Breast epithelium (tissue), 4 donors: ENCODE measurements around the gene UBL4B. TPM values are rescaled to one million over a fixed set of nuclear protein-coding genes. Genes with fewer than 3 reads are reported as not detected.

ENCODE experiments used
- DNase-seq, 2 donors: peaks; one replicate each; pipeline ENCODE4 v3.0.0-alpha.2; 2019; ENCODE audit warnings: low spot score in 2 of 2
- H3K27ac ChIP-seq, 2 donors: fragments of 200-600 bp; sonication (generic) in 1 of 2; one replicate each; pipeline ENCODE4 v1.5.1; 2016 to 2019; ENCODE audit warnings: mild to moderate bottlenecking in 1 of 2
- H3K27me3 ChIP-seq, 2 donors: fragments of 200-600 bp; sonication (generic) in 1 of 2; one replicate each; pipeline versions ENCODE4 v1.5.1 to v1.6.0; 2017 to 2019; ENCODE audit warnings: control low read depth in 1 of 2, mild to moderate bottlenecking in 1 of 2
- H3K36me3 ChIP-seq: fragments of 200-600 bp; one replicate; pipeline ENCODE4 v1.5.1; 2019
- H3K4me1 ChIP-seq, 2 donors: fragments of 200-600 bp; sonication (generic); one replicate each; pipeline ENCODE4 v1.5.1; 2016 to 2019; ENCODE audit warnings: control low read depth in 1 of 2
- H3K4me3 ChIP-seq, 3 donors: fragments of 200-600 bp; sonication (generic); 1 replicate in 2 of 3; 2 replicates in 1 of 3; pipeline ENCODE4 v1.5.1; 2016 to 2019; ENCODE audit warnings: mild to moderate bottlenecking in 3 of 3, moderate library complexity in 2 of 3
- H3K9me3 ChIP-seq, 2 donors: fragments of 200-600 bp; sonication (generic) in 1 of 2; one replicate each; pipeline ENCODE4 v1.5.1; 2016 to 2019; ENCODE audit warnings: control low read depth in 1 of 2
- CTCF ChIP-seq, 3 donors: fragments of 450-650 bp; IDR thresholded peaks; one replicate each; pipeline ENCODE4 v1.5.1; 2016 to 2017; ENCODE audit warnings: antibody characterized with exemption in 3 of 3, mild to moderate bottlenecking in 3 of 3, moderate library complexity in 3 of 3
- POLR2A ChIP-seq: fragments of 450-650 bp; IDR thresholded peaks from one replicate; pipeline ENCODE4 v1.6.1; 2016; ENCODE audit warnings: antibody characterized with exemption, mild to moderate bottlenecking, moderate library complexity
- POLR2AphosphoS5 ChIP-seq, 3 donors: sonication (generic); formaldehyde crosslinking; IDR thresholded peaks; one replicate each; pipeline ENCODE4 v1.6.1; 2017; ENCODE audit warnings: antibody characterized with exemption in 3 of 3
- intact Hi-C: fragments of 100-400 bp; cut with DNase I; formaldehyde crosslinking; loops from one replicate; pipeline ENCODE4 v1.15.1; 2023; ENCODE audit warnings: low total_unique reads
- total RNA-seq, 3 donors: library from RNA; depleted of rRNA; stranded (reverse); fragments of >200 nt; gene quantifications; one replicate each; pipeline ENCODE4 v1.1.0, GENCODE V29; 2016

Gene UBL4B
- total RNA-seq, 3 donors from 2014 or later, result 0.29 to 1.6 (median 0.96) TPM

- Histone ChIP-seq H3K27me3 (peaks cover 0 to 71% of the 10 kb centered on the region in 2 donors), H3K4me1 (peaks cover 0 to 11% of the 10 kb centered on the region in 2 donors), H3K36me3 (no peaks in the 10 kb centered on the region), H3K4me3 (peak within 1 kb of the TSS in 2 of 3 donors; percentile 43 to 62), H3K27ac (no peak within 1 kb of the TSS), H3K9me3 (no peaks in the 10 kb centered on the region)
- TF ChIP-seq POLR2A (no peak), POLR2AphosphoS5 (IDR thresholded peaks at IDR 0.05) (no peak), CTCF (IDR thresholded peaks at IDR 0.05) (no peak)
- DNase-seq, result no peak
- intact Hi-C loops, result no loop called here
These were observed 38.3 kb downstream of the UBL4B start, which contains the start of gene SLC6A17 for GRCh38 chr1:110150330-110151174. Gene SLC6A17 (plus strand): TSS chr1:110150494. CDS start chr1:110166930, 16,436 bp downstream.

- Histone ChIP-seq H3K4me3 (peak overlapping the region in 2 of 3 donors; percentile 43 to 62), H3K9me3 (no peaks in the 10 kb centered on the region), H3K27me3 (peaks cover 0 to 71% of the 10 kb centered on the region in 2 donors), H3K27ac (no peak overlapping the region), H3K36me3 (no peaks in the 10 kb centered on the region), H3K4me1 (peaks cover 0 to 11% of the 10 kb centered on the region in 2 donors)
- intact Hi-C loops, result no loop called here
- TF ChIP-seq CTCF (IDR thresholded peaks at IDR 0.05), result no peak
- DNase-seq, result no peak
These were observed 39.0 kb downstream of the UBL4B start for GRCh38 chr1:110151175-110151669.

GRCh38 chr1:110152133-110152785 lies 40.0 kb downstream of the UBL4B start:
- no peaks in the 10 kb centered on the region for H3K9me3 ChIP-seq
- peaks cover 0 to 11% of the 10 kb centered on the region in 2 donors for H3K4me1 ChIP-seq
- no peak overlapping the region for H3K27ac ChIP-seq
- no peaks in the 10 kb centered on the region for H3K36me3 ChIP-seq
- no peak for DNase-seq
- intact Hi-C loops, result no loop called here
- peaks cover 0 to 64% of the 10 kb centered on the region in 2 donors for H3K27me3 ChIP-seq
- TF ChIP-seq CTCF (IDR thresholded peaks at IDR 0.05), result no peak
- TF ChIP-seq POLR2AphosphoS5 (IDR thresholded peaks at IDR 0.05), result no peak
- no peak for TF ChIP-seq POLR2A
- H3K4me3 ChIP-seq, result no peak overlapping the region

GRCh38 chr1:110153407-110153950 lies 41.2 kb downstream of the UBL4B start:
- H3K36me3 ChIP-seq, result no peaks in the 10 kb centered on the region
- no peak overlapping the region for H3K4me3 ChIP-seq
- TF ChIP-seq CTCF (IDR thresholded peaks at IDR 0.05), result no peak
- TF ChIP-seq POLR2A, result no peak
- TF ChIP-seq POLR2AphosphoS5 (IDR thresholded peaks at IDR 0.05), result no peak
- H3K27me3 ChIP-seq, result peaks cover 0 to 55% of the 10 kb centered on the region in 2 donors
- no peak overlapping the region for H3K27ac ChIP-seq
- H3K4me1 ChIP-seq, result peaks cover 0 to 11% of the 10 kb centered on the region in 2 donors
- intact Hi-C loops, result no loop called here
- no peak for DNase-seq
- no peaks in the 10 kb centered on the region for H3K9me3 ChIP-seq
